ENCODE measurements around the gene NCOA3.

DNA sequence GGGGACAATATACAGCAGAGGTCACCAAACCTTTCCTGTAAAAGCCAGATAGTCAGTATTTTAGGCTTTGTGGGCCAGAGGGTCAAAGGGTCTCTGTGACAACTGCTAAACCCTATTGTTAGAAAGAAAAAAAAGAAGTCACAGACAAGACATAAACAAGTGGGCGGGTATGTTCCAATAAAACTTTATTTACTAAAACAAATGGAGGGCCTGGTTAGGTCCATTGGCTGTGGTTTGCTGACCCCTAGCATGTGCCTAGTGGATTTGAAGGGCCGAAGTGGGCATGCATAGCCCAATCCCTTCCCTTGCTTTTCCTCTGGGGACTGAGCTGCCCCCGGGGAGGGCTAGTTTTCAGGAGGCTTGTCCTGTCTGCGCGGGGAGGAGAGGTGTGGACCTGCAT is 204.7 kb downstream of the NCOA3 start:
- TF ChIP-seq, protein P1, sequence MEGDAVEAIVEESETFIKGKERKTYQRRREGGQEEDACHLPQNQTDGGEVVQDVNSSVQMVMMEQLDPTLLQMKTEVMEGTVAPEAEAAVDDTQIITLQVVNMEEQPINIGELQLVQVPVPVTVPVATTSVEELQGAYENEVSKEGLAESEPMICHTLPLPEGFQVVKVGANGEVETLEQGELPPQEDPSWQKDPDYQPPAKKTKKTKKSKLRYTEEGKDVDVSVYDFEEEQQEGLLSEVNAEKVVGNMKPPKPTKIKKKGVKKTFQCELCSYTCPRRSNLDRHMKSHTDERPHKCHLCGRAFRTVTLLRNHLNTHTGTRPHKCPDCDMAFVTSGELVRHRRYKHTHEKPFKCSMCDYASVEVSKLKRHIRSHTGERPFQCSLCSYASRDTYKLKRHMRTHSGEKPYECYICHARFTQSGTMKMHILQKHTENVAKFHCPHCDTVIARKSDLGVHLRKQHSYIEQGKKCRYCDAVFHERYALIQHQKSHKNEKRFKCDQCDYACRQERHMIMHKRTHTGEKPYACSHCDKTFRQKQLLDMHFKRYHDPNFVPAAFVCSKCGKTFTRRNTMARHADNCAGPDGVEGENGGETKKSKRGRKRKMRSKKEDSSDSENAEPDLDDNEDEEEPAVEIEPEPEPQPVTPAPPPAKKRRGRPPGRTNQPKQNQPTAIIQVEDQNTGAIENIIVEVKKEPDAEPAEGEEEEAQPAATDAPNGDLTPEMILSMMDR (IDR thresholded peaks at IDR 0.05; ENCODE audit: low read depth, low read length, poor library complexity, severe bottlenecking): no peak
- TF ChIP-seq EZH2phosphoT487 (IDR thresholded peaks at IDR 0.05; ENCODE audit: borderline replicate concordance, low read length): no peak
